Activated naive CD8-positive, alpha-beta T cell treated with anti-CD3 and anti-CD28 coated beads, Interleukin-2, amount 50 U/mL, for 16 hours (primary cell): ENCODE results near the gene VAC14.

Experiments used
- DNase-seq: peaks from one replicate; pipeline ENCODE4 v3.0.0-alpha.2; 2020; ENCODE audit warnings: low read depth, low spot score

Gene VAC14

DNA sequence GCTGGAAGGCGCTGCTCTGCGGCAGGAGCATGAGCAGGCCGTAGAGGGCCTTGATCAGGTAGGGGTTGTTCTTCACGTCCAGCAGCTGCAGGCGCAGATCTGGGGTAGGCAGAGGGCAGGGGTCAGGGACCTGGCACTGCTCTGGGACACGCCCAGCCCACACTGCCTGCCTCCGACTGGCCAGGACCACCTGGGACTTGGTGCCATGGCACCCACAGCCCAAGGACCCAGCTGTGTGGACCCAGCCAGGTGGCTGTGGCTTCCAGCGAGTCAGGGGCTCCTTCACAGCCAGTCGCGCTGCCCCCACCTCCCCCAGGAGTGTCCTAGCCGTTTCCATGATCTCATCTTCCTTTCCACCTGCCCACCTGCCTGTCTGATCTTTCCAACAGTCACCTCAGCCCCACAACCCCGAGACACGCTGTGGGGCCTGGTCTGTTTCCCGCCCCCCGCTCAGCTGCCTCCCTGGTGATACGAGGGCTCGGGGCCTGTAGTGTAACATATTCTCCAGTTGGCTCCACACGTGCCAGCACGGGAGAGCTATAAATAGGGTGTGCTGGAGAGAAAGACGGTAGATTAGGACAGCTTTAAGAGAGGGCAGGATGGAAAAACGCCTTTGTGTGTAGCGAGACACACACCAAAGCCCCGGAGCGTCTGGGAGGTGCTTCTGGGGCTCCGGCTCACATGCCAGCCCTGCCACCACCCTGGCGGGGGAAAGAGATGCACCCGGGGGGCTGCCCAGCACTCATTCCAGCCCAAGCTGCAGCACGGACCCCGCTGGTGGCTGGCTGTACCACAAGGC is 107.9 kb downstream of the VAC14 start:
- no peak for DNase-seq

DNA sequence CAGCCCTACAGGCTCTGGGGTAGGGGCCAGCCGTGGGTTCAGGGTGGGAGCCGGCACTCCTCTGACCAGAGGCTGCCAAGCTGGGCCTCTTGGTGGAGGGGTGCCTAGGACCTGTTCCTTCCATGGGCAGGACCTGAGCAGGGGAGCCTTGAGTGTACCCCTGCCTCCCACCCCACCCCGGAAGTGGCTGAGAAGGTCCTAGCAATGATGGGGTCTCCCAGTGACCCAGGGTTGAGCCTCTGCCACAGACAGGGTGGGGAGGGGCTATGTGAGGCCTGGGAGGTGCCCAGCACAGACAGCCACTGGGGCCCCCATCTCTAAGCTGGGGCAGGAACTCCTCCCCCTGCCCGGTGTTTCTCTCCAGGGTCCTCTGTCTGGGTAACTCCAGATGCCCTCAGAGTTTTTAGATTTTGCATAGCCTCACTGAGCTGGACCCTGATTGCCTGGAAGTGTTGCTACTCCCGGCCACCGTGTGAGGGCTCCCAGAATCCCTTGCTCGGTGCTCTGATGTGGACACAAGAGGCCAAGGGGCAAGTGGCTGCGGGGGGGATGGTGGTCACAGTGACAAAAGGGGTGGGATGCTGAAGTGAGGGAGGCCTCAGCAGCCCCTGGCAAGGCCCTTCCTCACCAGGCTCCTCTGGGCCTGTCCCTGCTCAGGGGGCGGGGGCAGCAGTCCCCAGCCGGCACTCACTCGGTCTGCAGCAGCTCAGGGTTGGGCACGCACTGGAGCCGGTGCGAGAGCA is 108.7 kb downstream of the VAC14 start:
- DNase-seq = no peak

DNA sequence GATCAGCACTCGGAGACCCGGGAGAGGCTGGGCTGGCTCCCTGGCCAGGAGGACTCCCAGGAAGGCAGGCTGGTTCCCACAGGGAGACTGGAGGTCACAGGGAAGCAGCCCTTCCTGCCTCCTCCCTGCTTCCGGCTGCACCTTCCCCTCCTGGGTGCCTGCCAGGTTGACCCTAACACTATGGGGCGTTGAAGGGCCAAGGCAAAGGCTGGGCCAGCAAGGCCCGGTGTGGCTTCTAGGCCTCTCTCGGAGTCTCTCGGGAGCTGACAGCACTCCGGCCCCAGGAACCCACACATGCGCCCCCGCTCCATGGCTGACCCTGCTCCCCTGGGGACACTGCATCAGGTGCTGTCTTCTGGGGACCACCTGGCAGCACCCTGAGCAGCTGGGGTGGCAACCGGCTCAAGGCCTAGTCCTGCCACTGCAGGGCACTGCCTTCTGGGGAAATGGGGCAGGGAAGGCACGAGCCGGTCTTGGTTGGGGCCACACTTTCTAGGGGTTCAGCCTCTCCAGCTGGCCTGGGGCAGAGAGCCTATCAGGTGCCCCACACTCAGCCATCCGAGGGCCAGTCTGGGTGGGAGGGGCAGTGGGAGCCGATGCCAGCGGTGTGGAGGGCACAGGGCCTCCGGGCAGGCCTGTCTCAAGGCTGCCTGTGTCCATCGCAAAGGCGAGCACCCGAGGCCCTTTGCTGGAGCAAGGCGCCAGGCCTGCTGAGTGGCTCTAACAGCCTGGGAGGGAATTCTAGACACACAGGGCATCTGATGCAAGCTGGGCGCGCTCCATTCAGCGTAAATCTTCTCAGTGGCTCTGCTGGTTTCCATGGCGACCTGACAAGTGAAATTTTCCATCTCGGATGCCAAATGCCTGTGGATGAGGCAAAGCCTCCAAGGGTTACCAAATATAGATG is 109.5 kb downstream of the VAC14 start:
- DNase-seq = no peak

DNA sequence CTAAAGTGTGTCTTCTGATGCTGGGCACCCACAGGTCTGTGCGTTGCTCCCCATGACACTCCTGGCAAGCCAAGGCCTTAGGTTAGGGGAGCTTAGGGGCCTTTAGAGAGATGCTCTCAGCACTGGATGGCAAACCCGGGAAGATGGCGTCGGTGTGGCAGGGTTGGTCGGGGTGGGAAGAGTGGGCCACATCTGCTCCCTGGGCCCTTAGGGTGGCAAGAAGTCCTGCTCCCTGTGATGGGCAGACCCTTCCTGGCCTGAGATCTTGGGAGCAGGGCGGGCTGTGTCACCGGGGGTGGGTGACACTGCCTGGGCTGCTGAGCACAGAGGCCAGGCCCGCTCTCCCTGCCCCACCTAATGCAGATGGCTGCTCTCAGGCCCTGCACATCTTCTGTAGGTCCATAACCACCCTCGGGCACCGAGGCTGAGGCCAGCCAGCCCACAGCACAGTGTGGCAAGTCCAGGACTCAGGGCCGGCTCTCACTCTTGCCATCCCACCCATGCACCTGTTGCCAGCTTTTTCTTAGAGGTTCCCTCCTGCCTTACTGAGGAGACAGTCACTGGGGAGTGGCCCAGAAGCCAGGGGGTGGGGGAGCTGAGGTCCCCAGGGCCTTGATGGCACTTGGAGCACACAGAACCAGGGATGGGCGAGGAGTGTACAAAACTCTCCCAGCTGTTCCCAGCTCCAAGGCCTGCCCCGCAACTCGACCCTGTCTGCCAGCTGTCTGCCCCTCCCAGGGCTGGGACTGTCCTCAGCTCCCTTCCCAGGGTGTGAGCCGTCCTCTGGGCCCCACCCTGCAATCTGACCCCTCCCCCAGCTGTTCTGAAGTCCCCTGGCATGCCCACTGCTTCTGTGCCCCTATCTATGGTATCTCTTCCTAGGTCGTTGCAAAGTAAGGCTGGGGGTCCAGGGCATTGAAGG is 110.7 kb downstream of the VAC14 start:
- no peak for DNase-seq

DNA sequence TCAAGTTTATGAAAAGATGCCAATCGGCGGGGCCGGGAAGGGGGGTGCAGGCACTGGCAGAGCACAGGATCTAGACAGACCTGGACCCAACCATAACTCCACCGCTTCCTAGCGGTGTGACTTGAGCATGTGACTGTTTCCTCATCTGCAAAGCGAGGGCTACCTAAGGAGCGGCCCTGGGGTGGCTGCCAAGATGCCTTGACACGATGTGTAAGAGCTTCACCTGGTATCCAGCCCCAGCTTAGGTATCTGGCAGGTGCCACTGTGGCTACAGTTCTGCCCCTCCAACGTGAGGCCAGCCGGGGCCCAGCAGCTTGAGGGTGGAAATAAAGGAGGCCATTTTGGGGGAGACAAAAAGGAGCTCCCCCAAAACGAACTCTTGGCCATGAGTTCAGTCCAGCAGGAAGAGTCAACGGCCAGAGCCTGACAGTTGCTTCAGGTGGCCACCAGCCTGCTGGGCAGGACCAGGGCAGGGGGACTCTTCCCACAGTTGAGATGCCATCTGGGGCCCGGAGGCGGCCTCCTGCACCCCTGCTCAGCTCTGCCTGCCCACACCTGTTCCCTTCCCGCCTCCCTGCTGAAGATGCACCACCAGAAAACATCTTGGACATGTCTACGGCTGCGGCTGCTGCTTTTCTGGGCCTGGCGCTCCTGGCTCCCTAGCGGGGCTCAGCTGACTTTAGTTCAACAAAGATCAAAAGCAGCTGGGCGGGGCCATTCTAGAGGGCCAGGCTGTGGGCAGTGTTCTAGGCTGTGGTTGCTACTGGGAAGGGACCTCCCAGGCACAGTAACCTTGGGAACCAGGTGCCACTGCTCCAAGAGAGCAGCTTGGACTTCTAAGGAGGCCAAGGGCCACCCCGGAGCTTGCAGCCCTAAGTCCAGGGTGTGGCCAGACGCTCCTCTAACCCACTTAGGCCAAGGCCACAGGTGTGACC is 111.7 kb downstream of the VAC14 start:
- DNase-seq = no peak

DNA sequence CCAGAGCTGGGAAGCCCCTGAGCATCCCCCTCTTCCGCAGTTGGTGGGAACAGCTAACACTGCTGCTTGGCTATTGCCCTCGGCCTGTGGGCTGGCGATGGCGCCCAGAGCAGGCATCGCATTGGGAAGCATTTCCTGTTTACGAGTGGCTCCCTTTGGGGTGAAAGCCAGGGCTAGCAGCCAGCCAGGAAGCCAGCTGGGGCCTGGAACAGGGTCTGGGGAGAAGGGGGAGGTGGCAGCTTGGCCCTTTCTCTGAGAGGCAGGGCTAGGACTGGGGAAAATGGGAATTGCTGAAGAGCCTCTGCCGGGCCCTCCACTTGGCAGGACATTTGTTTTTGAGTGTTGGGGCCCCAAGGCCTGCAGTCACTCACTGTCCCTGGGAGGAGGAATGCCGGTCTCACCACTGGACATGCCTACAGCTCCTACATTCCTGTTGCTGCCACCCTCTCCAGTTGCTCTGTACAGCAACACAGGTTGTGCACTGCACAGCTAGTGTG is 112.7 kb downstream of the VAC14 start:
- no peak for DNase-seq

DNA sequence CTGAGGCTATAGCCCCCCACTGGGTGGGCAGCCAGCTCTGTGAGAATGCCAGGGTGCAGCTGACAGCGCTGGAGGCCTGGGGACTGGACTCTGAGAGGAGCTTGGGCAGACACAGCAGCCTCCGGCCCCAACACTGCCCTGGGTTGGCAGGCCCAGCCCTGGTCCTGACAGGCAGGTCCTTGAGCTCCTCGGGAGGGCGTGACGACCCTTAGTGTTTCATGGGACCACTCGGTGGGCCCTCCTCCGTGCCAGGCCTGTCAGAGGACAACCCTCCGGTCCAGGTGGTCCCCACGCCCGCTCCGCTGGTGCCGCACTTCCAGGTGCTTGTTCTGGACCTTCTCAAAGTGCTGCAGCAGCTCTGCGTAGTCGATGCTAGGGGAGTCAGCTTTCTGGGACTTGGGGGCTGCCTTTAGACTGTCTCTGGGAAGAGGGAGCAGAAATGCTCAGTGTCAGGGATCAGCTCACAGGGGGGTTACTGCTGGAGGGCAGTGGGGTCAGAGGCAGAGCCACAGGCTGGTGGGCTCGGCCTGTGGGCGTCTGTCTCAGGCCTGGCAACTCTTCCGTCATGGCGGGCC is 113.2 kb downstream of the VAC14 start:
- no peak for DNase-seq

DNA sequence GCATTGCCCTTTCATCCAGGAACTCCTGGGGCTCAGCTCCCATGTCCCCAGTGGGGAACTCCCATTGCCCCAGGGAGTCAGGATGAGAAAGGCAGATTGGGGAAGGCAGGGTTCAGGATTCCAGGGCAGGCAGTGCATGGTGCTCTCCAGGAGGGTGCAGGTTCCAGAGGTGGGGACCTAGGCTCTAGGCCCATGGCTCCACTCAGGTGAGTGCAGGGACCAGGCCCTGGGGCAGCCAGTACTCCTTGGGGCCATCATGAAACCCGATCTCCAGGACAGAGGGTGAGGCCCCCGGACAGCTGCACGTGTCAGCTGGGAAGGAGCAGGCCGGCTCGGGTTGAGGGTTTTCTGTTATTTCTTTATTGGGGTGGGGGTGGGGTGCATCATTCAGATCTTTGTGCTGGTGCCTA is 113.9 kb downstream of the VAC14 start:
- no peak for DNase-seq

DNA sequence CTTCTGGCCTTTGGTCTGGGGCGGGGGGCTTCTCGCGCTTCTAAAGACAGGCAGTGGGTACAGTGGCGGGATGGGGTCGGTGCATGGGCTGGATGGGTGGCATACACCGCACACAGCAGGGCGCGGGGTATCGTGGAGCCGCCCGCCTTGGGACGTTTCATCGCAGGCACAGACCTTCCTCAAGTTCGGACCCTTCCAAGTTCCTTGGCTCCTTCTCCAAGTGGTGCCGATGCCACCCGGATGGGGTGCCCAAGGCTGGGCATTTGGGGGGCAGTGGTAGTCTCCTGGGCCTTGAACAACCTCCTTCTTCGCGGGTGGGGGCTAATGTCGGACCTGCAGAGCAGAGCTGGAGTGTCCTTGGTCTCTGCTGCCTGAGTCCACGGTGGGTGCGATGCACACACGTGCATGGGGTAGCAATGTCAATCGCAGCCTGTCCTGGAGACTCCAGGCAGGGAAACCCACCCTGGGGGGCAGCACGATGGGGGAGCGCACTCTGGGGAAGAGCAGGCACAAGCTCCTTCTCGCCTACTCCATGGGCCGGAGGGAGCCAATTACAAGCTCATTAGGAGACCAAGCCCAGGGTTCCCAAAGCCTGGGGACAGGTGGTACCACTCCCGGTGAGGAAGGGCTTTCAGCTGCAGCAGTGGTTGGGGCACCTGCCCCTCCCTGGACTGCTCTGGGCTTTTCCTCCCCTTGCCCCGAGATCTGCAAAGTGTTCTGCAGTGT is 114.4 kb downstream of the VAC14 start:
- DNase-seq = no peak

DNA sequence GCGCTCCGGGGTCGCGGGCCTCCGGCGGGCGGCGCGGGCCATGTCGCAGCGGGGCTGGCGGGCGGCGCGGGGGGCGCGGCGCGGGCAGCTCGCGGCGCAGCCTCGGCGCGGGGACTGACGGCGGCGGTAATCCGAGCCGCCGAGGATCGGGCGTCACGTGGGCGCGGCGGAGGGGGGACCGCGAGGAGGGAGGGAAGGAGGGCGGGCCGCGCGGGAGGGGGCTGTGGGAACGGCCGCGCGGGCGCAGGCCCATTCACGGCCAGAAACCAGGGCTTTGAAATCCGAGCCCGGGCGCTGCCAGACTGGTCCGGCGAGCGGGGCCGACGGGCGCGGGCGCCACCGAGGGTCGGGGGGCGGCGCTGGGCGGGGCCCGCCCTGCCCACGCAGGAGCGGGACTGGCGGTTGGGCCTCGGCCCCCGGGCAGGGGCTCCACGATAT is 115.0 kb downstream of the VAC14 start, which contains the start of gene MTSS2:
Gene MTSS2, minus strand, starts transcription at position 116 of the 438 bp plus-strand sequence. CDS start 262 bp downstream, outside the sequence.
- no peak for DNase-seq

DNA sequence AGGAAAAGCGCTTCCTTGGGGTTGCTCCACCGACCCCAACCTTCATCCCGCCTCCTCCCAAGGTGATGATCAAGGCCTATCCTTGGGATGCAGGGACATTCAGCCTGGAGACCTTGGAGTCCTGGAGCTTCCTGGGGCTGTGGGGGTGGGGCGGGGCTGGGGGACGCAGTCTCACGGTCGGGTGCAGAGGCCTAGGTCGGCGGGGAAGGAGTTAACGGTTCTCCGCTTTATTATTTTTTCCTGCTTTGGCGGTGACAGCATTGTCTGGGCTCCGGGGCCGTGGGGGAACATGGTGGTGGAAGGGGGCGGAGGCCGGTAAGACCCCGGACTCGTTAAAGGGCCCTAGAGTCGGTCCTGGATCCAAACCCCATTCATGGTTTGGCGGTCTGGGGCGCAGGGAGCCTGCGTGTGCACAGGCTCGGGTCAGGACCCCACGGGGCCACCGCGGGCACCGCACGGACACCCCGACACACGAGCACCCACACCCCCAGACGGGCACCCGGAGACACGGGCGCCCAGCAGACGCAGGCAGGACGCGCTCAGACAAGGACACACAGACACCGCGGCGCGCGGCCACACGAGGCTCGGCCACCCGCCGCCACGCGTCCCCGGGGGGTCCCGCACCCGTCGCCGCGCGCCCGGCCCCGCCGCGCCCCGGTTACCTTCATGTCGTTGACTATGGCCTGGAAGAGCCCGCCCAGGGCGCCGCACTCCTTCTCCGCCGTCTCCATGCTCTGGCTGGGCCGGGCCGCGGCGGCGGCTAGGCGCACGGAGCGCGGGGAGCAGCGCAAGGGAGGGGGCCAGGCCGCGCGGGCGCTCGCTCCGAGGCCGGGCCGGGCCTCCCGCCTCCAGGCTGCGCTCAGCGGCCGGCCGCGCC is 115.7 kb downstream of the VAC14 start:
- no peak for DNase-seq

DNA sequence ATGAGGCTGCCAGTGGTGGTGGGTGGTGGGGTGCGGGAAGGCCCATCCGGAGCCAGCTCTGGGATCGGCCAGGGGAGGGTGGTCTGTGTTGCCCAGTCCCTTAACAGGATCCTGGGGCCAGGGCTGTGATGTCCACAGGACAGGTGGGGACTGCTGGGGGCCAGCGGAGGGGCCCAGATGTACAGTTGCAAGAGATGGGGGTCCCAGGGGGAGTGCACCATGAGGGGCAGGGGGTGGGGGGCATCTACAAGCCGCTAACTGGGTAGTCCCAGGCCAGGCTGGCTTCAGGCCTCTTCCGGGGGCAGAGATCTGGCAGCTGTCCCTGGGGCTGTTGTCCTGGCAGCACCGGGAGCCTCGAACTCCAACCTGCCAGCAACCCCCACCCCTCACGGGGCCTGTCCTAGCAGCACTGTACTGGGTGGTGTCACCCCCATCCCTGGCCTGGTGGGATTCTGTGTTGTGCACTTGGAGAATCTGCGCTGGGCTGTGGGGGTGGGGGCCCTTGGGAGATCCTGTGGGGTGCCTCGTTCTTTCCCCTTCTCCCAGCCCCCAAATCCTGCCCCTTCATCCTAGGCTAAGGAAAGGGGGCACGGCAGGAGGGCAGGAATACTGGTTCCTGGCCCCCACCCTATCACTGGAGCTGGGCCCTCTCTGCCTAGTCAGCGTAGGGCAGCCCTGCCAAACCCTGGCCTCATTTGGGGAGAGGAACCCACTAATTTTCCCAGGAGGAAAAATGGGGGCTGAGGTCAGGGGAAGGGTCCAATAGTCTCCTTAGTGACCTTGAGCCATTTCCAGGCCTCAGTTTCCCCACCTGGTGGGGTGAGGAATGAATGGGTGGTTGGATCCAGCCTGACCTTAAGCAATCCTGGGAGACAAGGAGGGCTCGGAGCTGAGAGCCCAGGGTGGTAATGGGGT is 116.6 kb downstream of the VAC14 start:
- DNase-seq = no peak

DNA sequence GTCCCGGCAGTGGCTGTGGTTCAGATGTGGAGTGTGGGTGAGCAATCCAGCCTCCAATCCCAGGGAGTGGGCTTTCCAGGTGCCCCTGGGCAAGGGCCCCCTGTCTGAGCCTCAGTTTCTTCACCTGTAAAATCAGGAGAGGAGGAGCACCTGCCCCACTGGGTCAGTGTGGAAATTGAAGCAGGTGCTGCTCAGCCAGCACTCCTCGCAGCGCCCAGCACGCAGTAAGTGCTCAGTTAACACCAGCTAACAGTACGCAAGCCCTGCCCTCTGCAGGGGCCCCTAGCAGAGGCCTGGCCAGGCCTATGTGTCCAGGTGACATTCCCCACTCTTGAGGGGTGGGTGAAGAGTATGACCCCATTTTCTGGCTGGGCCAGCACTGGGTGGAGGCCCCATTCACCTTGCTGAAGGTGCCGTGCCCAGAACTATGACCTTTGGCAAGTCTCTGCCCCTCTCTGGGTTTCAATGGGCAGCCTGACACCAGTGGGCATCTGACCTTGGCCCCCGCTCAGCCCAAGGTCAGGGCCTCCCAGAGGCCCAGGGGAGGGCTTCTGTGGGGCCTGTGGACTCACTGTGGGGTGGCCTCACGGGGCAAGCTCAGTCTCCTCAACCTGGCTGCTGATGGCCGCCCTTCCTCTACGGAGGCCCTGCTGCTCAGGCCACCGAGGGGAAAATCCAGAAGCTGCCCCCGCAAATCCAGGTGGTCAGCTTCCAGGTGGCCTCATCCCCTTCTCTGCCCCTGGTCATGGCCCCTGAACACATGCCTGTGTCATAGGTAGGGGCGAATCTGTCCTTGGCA is 117.6 kb downstream of the VAC14 start:
- no peak for DNase-seq

DNA sequence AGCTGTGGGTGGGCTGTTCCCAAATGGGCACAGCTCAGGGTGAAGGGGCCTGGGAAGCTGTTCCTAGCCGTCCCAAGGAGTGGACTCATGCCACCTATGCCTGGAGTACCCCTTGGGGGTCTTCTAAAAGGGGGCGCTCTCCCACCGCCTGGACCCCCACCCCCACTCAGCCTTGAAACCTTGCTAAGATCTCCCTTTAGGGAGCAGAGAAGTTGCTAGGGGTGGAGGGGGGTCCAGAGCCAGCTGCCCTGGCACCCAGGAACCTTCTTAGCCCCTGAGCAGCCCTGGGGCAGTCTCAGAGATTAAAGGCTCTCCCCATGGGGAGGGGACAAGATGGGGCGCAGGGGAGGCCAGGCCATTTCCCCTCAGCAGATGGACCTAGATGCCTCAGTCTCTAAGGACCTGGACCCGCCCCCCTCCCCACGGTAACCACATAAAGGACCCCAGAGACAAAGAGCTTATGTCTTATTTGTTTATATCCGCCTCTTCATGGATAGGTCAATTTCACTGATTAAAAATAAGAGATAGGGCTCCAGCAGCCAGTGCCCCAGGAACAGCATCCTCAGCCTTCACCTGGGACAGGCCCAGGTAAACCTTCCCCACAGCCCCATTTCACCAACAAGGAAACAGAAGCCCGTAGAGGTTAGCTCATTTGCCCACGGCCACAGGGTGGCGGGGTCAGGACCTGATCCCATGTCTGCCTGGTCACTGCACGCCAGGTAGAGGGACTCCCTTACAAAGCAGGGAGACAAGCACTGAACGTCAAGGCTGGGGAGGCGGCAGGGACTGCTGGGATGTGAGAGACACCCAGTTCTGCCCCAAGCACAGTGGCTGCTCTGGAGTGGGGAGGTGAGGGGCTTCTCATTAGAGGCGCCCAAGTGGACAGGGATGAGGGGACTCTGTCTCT is 118.5 kb downstream of the VAC14 start:
- DNase-seq = no peak
